Large intestine (tissue), 3 donors: ENCODE data around the gene KLF16. TPM values are rescaled to one million over a fixed set of nuclear protein-coding genes. Genes with fewer than 3 reads are reported as not detected.
A peak's percentile ranks its signal among the peaks of the same experiment; 100 is the strongest.
"Not testable (repeated sequence)": the region's sequence is repeated elsewhere in the genome, so short reads cannot be mapped to it uniquely, and the experiment has no call there.

Experiments used
- DNase-seq, 2 donors: peaks; one replicate each; pipeline versions ENCODE4 v3.0.0 to v3.0.0-alpha.2; 2013
- H3K27ac ChIP-seq: one replicate; pipeline ENCODE4 v1.5.1; 2013; ENCODE audit warnings: low read length
- H3K27me3 ChIP-seq: 2 replicates; pipeline ENCODE4 v1.6.1; 2013; ENCODE audit warnings: low read length; ENCODE audit not compliant: control insufficient read depth, insufficient read depth
- H3K36me3 ChIP-seq: 2 replicates; pipeline ENCODE4 v1.6.1; 2013; ENCODE audit warnings: low read length; ENCODE audit not compliant: control insufficient read depth, insufficient read depth
- H3K4me1 ChIP-seq: one replicate; pipeline ENCODE4 v1.6.1; 2013; ENCODE audit warnings: low read length; ENCODE audit not compliant: control insufficient read depth, insufficient read depth
- H3K4me3 ChIP-seq: one replicate; pipeline ENCODE4 v1.5.1; 2013; ENCODE audit warnings: low read length
- H3K9me3 ChIP-seq: one replicate; pipeline ENCODE4 v1.6.1; 2013; ENCODE audit warnings: mild to moderate bottlenecking, low read depth, low read length, moderate library complexity; ENCODE audit not compliant: control insufficient read depth
- WGBS: methylation state at CpG from one replicate; pipeline ENCODE4 v1.1.5; 2013; ENCODE audit warnings: low lambda C conversion rate; ENCODE audit not compliant: insufficient coverage; 5-methylcytosine and 5-hydroxymethylcytosine counted together
- polyA plus RNA-seq: library from polyadenylated mRNA; unstranded; fragments of 120-200 nt; gene quantifications from one replicate; pipeline ENCODE4 v1.2.1, GENCODE V29; 2013

Gene KLF16
- polyA plus RNA-seq, 1 donor, result 19.5 TPM

DNA sequence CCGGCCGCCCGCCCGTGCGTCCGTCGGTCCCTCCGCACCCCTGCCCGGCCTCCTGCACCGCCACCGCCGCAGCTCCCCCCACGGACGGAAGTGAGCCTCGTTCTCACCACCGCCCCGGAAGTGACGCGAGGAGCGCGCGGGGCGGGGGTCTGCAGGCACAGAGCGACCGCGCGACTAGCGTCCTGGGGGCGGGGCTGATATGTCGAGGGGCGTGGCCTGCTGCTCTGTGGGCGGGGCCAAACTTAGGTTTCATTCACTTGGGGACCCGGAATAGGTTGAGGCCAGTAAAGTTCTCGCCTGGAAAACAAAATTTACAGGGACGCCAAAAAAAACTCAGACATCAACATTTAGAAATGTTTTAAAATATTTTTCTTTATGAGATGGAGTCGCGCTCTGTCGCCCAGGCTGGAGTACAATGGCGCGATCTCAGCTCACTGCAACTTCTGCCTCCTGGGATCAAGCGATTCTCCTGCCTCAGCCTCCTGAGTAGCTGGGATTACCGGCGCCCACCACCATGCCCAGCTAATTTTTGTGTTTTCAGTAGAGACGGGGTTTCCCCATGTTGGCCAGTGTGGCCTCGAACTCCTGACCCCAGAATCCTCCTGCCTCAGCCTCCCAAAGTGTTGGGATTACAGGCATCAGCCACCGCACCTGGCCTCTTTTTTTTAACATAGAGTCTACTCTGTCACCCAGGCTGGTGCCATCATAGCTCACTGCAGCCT is 22.2 kb upstream of the KLF16 start, which contains the start of gene ABHD17A:
Gene ABHD17A (minus strand): TSS at position 99 of the 722 bp plus-strand sequence. CDS start 3,930 bp downstream, outside the sequence.
- Histone ChIP-seq H3K4me1 (peaks cover 24% of the 10 kb centered on the region), H3K4me3 (peak within 1 kb of the TSS; percentile 100), H3K27ac (peak within 1 kb of the TSS; percentile 78)
- H3K27me3 ChIP-seq, H3K36me3 ChIP-seq, H3K9me3 ChIP-seq: not testable (repeated sequence)
- peak; percentile 93 for DNase-seq
- WGBS, result no CpG with 5 or more reads among the region's 46 CpGs

DNA sequence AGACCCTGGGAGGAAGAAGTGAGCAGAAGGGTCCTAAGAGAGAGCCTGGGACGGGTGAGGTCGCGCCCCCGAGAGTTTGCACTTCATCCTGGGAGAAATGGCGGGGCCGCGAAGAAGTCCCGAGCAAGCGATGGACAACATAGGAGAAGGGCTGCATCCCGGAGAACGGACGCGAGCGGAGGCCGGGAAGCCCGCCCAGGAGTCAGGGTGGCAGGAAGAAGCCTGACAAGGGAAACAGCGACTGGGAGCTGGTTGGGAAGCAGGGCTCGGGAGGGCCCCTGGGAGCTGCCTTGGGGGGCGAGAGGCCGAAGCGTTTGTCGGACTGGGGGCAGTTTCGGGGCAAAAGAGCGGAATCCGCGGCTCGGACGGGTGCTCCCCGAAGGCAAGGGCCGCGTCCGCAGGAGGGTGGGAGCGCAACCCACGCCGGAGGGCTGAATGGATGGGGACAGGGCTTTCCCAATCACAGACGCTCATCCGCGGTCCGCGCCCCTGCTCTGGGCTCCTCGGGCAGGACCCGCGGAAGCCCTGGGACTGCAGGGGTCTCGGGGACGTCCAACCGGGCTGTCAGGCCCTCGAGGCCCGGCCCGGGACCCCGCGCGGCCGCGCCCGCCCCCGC is 21.4 kb upstream of the KLF16 start:
- Histone ChIP-seq H3K4me3 (peak overlapping the region; percentile 100), H3K27ac (peak overlapping the region; percentile 78), H3K27me3 (no peaks in the 10 kb centered on the region), H3K9me3 (no peaks in the 10 kb centered on the region), H3K36me3 (peaks cover 13% of the 10 kb centered on the region), H3K4me1 (peaks cover 24% of the 10 kb centered on the region)
- no CpG with 5 or more reads among the region's 56 CpGs for WGBS
- DNase-seq, result peak in 1 of 2 donors; percentile 25

DNA sequence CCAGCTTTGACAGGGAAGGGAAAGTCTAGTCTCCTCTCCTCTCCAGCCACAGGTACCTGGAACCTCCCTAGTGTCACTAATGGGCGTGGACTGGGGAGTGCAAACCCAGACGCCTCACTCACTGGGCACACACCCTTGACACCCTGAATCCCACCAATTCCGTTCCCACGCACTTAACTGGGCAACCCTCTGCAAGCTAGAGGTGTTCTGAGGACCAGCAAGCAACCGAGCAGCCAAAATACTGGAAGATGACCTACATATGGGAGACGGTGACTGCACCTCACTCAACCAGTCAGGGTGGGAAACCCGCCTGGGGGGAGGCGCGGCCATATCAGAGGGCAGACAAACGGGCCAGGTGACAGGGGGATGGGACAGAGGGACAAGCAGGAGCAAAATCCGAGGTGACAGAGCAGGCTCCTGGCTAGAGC is 20.9 kb upstream of the KLF16 start:
- H3K36me3 ChIP-seq, result peaks cover 13% of the 10 kb centered on the region
- H3K9me3 ChIP-seq, result no peaks in the 10 kb centered on the region
- no peaks in the 10 kb centered on the region for H3K27me3 ChIP-seq
- WGBS, result no CpG with 5 or more reads among the region's 11 CpGs
- DNase-seq, result peak in 1 of 2 donors; percentile 43
- peak overlapping the region; percentile 100 for H3K4me3 ChIP-seq
- peaks cover 24% of the 10 kb centered on the region for H3K4me1 ChIP-seq
- H3K27ac ChIP-seq, result peak overlapping the region; percentile 78

DNA sequence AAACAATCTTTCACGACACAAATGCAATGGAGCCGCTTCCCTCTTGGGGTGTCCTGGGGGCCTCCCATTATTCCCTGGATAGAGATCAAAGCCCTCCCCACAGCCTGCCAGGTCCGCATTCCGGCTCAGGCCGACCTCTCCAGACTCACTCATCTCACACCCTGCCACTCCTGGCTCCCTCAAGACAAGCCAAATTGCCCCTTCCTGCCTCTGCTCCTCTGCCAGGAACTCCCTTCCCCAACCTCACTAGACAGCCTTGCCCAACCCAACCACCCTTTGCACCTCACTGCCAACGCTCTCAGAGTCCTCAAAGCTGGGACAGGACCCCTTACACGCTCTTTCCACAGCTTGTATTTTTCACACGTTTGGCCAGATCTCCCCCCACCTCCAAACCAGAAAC is 20.4 kb upstream of the KLF16 start:
- WGBS, result no CpG with 5 or more reads among the region's 8 CpGs
- peaks cover 24% of the 10 kb centered on the region for H3K4me1 ChIP-seq
- no peak overlapping the region for H3K27ac ChIP-seq
- H3K36me3 ChIP-seq, result peaks cover 13% of the 10 kb centered on the region
- no peaks in the 10 kb centered on the region for H3K27me3 ChIP-seq
- DNase-seq, result no peak
- H3K9me3 ChIP-seq, result no peaks in the 10 kb centered on the region
- H3K4me3 ChIP-seq, result peak overlapping the region; percentile 100

DNA sequence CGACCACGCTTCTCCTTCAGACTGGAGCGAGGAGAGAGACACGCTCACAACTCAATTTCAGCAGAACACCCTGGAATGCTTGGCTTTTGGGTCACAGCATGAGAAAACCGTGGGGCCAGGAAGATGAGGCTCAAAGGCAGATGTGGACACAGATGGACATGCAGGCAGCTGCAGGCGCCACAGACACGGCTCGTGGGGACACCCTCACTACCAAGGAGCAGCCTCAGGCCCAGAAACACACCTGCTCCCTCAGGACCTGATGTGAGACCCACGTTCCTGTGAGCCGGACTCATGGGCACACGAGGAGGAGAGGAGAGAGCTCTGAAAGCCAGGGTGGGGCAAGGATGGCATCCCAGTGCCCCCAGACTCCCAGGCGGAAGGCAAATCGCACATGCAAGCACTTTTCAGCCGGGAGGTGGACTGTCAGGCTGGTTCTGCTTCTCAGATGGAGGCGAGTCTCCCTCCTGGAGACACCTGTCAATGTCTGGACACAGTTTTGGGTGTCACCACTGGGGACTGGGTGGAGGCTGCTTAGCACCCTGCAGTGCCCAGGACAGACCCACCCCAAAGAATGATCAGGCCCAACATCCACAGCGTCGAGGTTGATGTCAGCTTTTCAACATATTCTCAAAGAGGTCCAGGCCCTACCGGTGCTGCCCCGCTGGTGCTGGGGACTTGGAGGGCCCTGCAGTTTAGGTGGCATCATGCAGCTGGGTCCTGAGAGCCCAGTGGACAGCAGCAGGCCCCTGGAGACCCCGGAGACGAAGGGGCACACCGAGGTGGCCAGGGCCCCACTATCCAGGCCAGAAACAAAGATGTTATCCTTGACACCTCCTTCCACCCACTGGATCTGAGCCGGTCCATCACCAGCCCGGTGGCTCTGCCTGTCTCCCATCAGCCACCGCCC is 19.7 kb upstream of the KLF16 start:
- Histone ChIP-seq H3K4me3 (no peak overlapping the region), H3K9me3 (no peaks in the 10 kb centered on the region), H3K36me3 (peaks cover 13% of the 10 kb centered on the region), H3K4me1 (peaks cover 24% of the 10 kb centered on the region), H3K27me3 (no peaks in the 10 kb centered on the region), H3K27ac (peak overlapping the region; percentile 23)
- no peak for DNase-seq
- no CpG with 5 or more reads among the region's 25 CpGs for WGBS

DNA sequence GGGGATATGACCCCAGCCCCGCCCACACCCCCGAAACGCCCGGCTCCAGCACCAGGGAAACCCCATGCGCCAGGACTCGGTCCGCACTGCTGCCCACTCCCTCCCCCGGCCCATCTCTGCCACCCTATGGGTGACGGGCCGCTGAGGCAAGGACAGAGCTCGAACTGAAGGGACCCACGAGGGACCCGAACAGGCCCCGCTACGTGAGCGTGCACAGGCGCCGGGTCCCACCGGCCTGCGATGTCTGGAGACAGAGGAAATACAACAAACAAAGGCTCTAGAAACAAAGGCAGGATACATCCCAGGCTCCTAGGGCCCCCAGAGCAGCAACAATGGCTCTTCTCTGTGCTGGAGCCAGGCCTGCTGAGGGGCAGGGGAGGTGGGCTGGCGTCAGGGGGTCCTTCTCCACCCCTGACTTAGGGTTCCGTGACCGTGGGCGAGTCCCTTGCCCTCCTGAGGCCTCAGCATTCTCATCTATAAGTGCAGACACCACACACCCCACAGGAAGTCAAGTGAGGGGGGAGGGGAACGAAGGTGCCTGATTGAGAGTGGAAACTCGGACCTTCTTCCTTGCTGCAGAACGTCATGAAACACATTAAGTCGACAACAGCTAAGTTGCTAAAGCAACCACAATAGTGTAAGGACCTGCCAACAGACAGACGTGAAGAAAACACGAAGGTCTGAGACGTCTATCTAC is 18.9 kb upstream of the KLF16 start:
- no CpG with 5 or more reads among the region's 31 CpGs for WGBS
- H3K27me3 ChIP-seq, result no peaks in the 10 kb centered on the region
- no peak overlapping the region for H3K4me3 ChIP-seq

DNA sequence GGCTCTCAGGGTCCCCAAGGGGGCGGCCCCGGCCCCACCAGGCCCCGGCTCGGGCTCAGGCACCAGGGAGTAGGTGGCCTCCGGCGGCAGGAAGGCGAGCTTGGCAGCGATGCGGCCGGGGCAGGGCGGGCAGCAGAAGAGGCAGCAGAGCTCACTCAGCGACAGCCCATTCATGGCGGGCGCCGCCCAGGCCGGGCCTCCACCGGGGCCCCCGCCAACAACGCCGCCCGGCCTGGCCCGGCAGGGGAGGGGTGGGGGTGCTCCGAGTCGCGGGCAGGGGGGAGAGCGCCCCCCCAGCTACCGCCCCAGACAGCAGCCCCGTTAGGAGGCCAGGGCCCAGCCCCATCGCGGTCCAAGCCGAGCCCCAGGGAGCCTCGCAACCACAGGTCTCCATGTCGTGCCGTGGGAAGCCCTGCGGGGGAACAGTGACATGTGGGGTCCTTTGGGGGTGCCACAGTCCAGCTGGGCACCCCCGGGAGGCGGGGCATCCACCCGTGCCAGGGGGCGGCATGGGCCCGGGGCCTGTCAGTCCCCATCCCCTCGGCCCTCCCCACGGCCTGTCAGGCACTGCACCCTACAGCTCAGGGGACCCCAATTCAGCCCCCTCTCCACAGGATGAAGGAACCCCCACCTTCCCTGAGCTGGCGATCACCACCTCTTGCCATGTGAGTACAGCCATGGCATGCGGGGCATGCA is 18.2 kb upstream of the KLF16 start:
- Histone ChIP-seq H3K36me3 (peaks cover 13% of the 10 kb centered on the region), H3K27ac (peak overlapping the region; percentile 16), H3K4me1 (peaks cover 26% of the 10 kb centered on the region)
- no CpG with 5 or more reads among the region's 44 CpGs for WGBS
- not testable (repeated sequence) for DNase-seq, H3K4me3 ChIP-seq, H3K27me3 ChIP-seq, H3K9me3 ChIP-seq

More for the DNA sequence above, 18.9 kb upstream of the KLF16 start:
- Histone ChIP-seq H3K9me3 (no peaks in the 10 kb centered on the region), H3K27ac (peak overlapping the region; percentile 23), H3K4me1 (peaks cover 24% of the 10 kb centered on the region), H3K36me3 (peaks cover 13% of the 10 kb centered on the region)
- no peak for DNase-seq

DNA sequence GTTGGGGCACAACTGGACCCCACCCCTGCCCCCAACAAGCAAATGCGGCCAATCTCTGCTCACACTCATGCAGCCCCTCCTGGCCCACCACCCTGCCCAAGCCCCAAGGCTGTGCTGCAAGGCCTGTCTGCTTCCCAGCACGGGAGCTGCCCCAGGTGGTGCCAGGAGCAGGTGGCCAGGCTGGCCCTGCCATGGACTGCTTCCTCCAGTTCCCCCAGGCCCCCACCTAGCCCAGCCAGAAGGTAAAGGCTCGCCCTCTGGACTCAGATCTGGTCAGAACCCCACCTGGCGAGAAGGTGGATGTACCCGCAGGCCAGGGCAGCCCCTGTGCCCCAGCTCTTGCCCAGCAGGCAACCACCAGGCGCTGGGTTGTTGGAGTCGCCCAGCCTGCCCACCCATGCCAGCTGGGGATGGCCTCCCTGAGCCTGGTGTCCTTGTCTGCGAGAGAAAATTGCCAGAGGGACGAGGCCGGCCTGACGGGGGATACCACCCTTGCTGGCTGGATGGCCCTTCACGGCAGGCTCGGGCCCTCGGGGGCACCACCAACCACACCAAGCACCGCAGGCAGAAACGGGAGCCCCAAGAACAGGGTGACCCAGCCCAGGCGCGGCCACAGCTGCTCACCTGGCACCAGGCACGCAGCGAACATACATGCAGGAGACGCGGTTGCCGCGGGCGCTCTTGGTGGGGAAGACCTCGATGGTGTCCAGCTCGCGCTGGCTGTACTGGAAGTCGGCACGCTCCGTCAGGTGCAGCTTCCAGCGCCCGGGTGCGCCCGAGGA is 17.4 kb upstream of the KLF16 start:
- WGBS, result no CpG with 5 or more reads among the region's 35 CpGs
- Histone ChIP-seq H3K36me3 (peaks cover 13% of the 10 kb centered on the region), H3K4me3 (no peak overlapping the region), H3K27ac (no peak overlapping the region), H3K9me3 (peaks cover 3% of the 10 kb centered on the region), H3K27me3 (no peaks in the 10 kb centered on the region), H3K4me1 (peaks cover 30% of the 10 kb centered on the region)
- no peak for DNase-seq

DNA sequence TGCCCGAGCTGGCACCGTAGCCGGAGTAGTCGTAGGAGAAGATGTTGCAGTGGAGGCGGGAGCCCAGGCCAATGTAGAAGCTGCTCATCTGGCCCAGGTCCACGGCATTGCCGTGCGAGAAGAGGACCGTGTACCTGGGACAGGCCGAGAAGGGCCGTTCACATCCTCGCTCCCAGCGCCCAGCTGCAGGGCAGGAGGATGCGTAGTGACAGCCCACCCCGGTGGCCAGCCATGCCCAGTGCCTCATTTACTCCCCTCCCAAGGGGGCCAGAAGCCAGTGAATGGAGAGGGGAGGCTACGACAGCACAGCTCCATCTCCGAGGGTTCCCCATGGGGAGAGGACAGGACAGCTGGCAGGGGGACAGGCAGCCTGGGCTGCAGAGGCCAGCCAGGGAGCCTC is 16.6 kb upstream of the KLF16 start:
- not testable (repeated sequence) for DNase-seq, H3K27me3 ChIP-seq, H3K9me3 ChIP-seq, H3K27ac ChIP-seq, H3K4me3 ChIP-seq
- Histone ChIP-seq H3K4me1 (peaks cover 30% of the 10 kb centered on the region), H3K36me3 (peaks cover 13% of the 10 kb centered on the region)
- no CpG with 5 or more reads among the region's 17 CpGs for WGBS
